GM19467 (cell line): ENCODE data around the gene SCN5A.

Source experiments
- ATAC-seq: cut with Tn5 transposase; IDR thresholded peaks from one replicate; pipeline ENCODE4 v1.9.1; 2021; ENCODE audit warnings: mild to moderate bottlenecking, moderate library complexity; ENCODE audit not compliant: unreplicated experiment

Gene SCN5A

GRCh38 chr3:38648024-38648658 lies 1.3 kb downstream of the SCN5A start:
- ATAC-seq = no peak

DNA sequence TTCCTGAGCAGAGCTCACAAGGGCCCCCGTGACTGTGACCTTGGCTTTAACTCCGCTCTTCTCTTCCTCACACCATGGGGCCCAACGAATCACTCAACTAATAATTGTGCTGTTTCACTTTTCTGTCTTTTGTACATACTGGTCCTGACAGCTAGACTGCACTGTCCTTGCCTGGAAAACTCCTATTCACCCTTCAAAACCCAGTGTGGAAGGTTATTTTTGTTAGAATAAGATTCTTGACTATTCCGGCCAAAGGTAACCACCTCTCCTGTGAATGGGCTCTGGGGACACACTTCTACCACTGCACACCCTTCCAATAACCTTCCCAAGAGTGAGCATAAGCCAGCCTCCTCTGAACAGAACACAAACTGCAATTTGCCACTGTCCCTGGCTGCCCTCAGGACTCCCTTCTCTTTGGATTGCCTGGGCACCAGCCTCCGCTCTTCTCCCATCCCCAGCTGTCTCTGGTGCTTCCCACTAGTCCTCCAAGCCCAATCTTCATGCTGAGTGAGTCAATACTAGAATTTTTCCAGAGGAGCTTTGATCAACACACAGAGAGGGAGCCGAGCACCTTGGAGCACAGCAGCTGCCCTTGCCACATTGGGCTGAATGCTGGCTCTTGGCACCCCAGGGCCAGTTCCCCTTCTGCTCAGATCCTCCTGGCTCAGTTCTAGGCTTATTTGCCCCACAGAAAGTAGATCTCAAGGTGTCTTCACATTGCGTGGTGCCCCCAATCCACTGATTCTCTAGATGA lies 2.1 kb downstream of the SCN5A start:
- ATAC-seq = no peak

- no peak for ATAC-seq
Observed at GRCh38 chr3:38646630-38647029, 2.9 kb downstream of the SCN5A start.

- ATAC-seq = no peak
Observed at GRCh38 chr3:38646062-38646461, 3.4 kb downstream of the SCN5A start.

GRCh38 chr3:38645601-38646000 lies 3.9 kb downstream of the SCN5A start:
- ATAC-seq = no peak

DNA sequence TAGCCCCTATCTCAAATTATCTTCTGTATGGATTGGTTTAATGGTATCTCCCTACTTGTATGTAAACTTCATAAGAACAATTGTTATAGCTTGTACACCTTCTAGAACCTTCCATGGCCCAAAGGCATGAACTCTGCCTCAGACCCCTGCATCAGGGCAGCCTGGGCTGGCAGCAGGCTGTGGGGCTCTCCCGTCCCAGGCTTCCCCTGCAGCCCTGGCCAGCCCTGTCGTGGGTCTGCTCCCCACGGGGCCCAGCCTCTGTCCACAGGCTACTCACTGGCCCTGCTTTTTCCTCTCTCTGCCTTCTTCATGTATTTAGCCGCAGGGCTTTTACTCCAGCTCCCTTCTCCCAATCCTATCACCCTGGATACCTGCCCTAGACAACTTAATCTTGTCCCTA lies 4.4 kb downstream of the SCN5A start:
- ATAC-seq = no peak

DNA sequence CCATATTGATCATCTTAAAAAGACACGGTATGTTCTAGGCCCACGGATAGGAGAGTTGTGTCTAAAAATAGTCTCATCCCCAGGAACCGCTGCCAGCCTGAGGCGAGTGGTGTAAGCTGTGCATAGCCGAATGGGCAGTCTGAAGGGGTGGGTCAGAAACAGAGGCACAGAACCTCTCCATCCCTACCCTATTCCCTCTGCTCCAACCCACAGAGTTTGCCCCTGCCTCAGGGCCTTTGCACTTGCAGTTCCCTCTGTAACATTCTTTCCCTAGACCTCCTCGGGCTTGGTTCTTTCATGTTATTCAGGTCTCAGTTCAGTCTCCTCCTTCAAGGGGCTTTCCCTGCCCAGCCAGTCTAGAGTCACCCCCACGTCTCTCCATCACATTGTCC lies 4.8 kb downstream of the SCN5A start:
- ATAC-seq = no peak

DNA sequence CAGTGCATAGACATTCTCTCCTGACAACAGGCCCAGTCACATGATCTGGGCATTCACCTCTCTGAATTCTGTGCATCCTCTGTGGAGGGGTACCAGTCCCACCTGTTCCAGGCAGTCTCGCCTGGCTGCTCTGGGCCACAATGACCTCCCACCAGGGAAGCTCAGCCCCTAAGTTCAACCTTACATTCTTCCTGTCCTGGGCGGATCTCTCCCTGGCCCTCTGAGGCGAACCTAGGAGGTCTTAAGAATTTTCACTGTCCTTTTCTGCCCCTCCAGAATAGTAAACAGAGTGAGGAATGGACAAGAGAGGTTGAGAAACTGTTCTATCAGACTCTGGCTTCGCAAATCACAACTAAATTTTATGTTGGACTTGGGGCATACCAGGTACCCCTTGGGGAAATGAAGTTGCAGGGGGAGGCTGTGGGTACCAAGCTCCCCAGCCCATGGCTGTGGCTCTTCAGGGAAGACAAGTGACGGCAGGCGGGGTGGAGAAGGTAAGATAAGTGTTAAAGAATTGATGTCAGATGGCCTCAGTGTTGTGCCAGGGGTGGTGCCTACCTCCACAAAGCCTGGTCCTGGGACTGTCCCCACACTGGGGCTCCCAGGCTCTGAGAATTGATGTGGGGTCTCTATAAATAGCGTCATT lies 5.3 kb downstream of the SCN5A start:
- no peak for ATAC-seq

- no peak for ATAC-seq
Observed at GRCh38 chr3:38643592-38643991, 5.9 kb downstream of the SCN5A start.

DNA sequence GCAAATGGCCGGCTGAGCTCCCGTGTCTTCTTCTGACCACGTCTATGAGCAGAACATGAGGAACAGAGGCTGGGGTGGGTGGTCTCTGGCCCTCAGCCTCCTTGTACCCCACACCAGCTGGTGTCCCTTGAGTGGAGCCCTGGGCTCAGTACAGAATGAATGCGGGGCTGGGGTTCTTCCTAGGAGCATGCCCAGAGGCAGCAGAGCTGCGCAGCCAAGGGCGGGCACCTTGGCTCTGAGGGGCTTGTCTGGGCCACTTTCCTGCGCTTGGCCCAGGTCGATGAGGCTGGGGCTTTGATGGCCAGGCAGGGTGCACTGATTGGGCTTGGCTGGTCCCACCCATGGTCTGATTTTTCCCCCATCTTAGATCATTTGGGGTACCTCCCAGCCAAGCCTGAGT lies 6.4 kb downstream of the SCN5A start:
- no peak for ATAC-seq

- ATAC-seq = no peak
Observed at GRCh38 chr3:38641461-38642110, 7.9 kb downstream of the SCN5A start.

GRCh38 chr3:38640661-38641452 lies 8.6 kb downstream of the SCN5A start:
- ATAC-seq = no peak

DNA sequence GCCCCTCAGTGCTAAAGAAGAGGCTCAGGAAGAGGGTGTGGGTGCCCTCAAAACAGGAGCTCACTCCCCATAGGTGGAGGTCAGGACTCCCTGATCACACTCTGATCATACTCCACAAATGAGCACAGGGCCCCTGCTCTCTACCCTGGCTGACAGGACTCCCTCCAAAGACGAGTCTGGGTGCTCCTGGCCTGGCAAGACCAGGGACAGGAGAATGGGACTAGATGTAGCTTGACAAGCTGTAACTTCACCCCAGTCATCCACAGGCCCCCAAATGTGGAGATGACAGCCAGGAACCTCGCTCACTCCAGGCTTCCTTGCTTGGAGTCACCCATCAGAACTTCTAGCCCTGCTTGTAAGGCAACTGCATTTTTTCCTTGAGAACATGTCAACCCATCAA lies 11.1 kb downstream of the SCN5A start:
- no peak for ATAC-seq

- no peak for ATAC-seq
Observed at GRCh38 chr3:38637906-38638305, 11.6 kb downstream of the SCN5A start.

- no peak for ATAC-seq
Observed at GRCh38 chr3:38636881-38637280, 12.6 kb downstream of the SCN5A start.

- no peak for ATAC-seq
Observed at GRCh38 chr3:38636464-38636863, 13.0 kb downstream of the SCN5A start.

GRCh38 chr3:38634111-38634510 lies 15.4 kb downstream of the SCN5A start:
- no peak for ATAC-seq

- no peak for ATAC-seq
Observed at GRCh38 chr3:38632989-38633388, 16.5 kb downstream of the SCN5A start.

GRCh38 chr3:38630606-38631005 lies 18.9 kb downstream of the SCN5A start:
- no peak for ATAC-seq

DNA sequence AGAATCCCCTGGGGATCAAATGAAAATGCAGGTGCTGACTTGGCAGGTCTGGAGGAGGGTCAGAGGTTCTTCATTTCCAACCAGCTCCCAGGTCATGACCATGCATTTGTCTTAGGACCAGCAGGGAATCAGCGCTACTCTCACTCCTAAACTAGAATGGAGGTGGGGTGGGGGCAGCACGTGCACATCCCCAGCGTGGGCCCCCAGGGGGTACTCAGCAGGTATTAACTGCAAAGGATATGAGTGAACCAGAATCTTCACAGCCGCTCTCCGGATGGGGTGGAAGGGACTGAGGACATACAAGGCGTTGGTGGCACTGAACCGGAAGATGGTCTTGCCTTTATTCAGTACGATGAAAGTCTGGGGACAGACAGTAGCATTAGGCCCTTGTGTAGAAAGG lies 19.4 kb downstream of the SCN5A start:
- no peak for ATAC-seq

DNA sequence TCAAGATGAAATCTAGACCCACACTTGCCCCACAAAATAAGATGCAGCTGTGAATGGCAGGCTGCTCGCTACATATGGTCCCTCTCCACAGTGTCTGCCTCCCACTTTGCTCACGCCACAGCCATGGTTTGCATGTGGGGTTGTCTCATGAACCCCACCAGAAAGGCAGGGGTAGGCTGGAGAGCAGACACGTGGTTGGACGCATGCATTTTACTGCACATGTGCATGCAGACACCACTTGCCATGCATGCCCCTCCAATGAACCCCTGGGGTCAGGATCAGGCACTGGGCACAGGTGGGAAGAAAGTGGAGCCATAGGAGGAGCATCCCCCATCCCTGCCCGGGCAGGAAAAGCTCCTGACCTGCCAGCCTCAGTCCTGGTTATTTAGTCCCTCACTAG lies 20.7 kb downstream of the SCN5A start:
- ATAC-seq = no peak
